Posterior cingulate gyrus (tissue), 11 donors: ENCODE data around the gene ATM.

Source experiments
- DNase-seq, 10 donors: peaks; one replicate each; pipeline versions ENCODE4 v3.0.0 to v3.0.0-alpha.2; 2020 to 2021; ENCODE audit warnings: mixed read lengths in 3 of 10
- intact Hi-C: fragments of 100-400 bp; cut with DNase I; formaldehyde crosslinking; loops from one replicate; pipeline ENCODE4 v1.15.1; 2023

The ATM gene

GRCh38 chr11:108218912-108219783 lies 3.7 kb upstream of the ATM start:
- intact Hi-C loops = no loop called here
- DNase-seq = no peak

- DNase-seq = no peak
- intact Hi-C loops = loop anchor here (5.0 kb wide), 3 partner anchors 99 to 441 kb away; partner anchors contain the start of gene ACAT1
These were observed 2.0 kb upstream of the ATM start for GRCh38 chr11:108220721-108221336.

- DNase-seq = no peak
- intact Hi-C loops = loop anchor here (5.0 kb wide), 3 partner anchors 99 to 441 kb away; partner anchors contain the start of gene ACAT1
These were observed 1.5 kb upstream of the ATM start for GRCh38 chr11:108221371-108221770.

GRCh38 chr11:108221911-108222573 lies 825 bp upstream of the ATM start:
- DNase-seq = peak in 2 of 10 donors; percentile 5 to 72
- intact Hi-C loops = loop anchor here (5.0 kb wide), 3 partner anchors 100 to 440 kb away; partner anchors contain the start of gene ACAT1

GRCh38 chr11:108223348-108224149 lies 682 bp downstream of the ATM start:
- peak in 2 of 10 donors; percentile 4 to 17 for DNase-seq
- intact Hi-C loops = loop anchor here (1.0 to 5.0 kb wide), 4 partner anchors 101 to 439 kb away; partner anchors contain the start of gene ACAT1

GRCh38 chr11:108224366-108224765 lies 1.5 kb downstream of the ATM start:
- intact Hi-C loops = loop anchor here (1.0 to 5.0 kb wide), 4 partner anchors 102 to 438 kb away; partner anchors contain the start of gene ACAT1
- DNase-seq = no peak

- intact Hi-C loops = loop anchor here (1.0 to 5.0 kb wide), 4 partner anchors 103 to 437 kb away; partner anchors contain the start of gene ACAT1
- DNase-seq = peak in 1 of 10 donors; percentile 57
These were observed 2.3 kb downstream of the ATM start for GRCh38 chr11:108224911-108225786.

- DNase-seq = no peak
- intact Hi-C loops = no loop called here
These were observed 3.2 kb downstream of the ATM start for GRCh38 chr11:108226036-108226435.

- intact Hi-C loops = no loop called here
- DNase-seq = no peak
These were observed 5.4 kb downstream of the ATM start for GRCh38 chr11:108228251-108228650.

- DNase-seq = peak in 1 of 10 donors; percentile 25
- intact Hi-C loops = no loop called here
These were observed 10.5 kb downstream of the ATM start for GRCh38 chr11:108233277-108233945.

- DNase-seq = no peak
- intact Hi-C loops = no loop called here
These were observed 12.3 kb downstream of the ATM start for GRCh38 chr11:108235192-108235591.

GRCh38 chr11:108235633-108236032 lies 12.8 kb downstream of the ATM start:
- intact Hi-C loops = no loop called here
- DNase-seq = no peak

- intact Hi-C loops = no loop called here
- DNase-seq = no peak
These were observed 14.2 kb downstream of the ATM start for GRCh38 chr11:108237058-108237481.

GRCh38 chr11:108239076-108239475 lies 16.2 kb downstream of the ATM start:
- intact Hi-C loops = no loop called here
- DNase-seq = no peak

- DNase-seq = no peak
- intact Hi-C loops = no loop called here
These were observed 18.6 kb downstream of the ATM start for GRCh38 chr11:108241330-108242037.

GRCh38 chr11:108242422-108242821 lies 19.6 kb downstream of the ATM start:
- DNase-seq = no peak
- intact Hi-C loops = no loop called here

GRCh38 chr11:108246308-108246707 lies 23.4 kb downstream of the ATM start:
- intact Hi-C loops = no loop called here

GRCh38 chr11:108246885-108247284 lies 24.0 kb downstream of the ATM start:
- no peak for DNase-seq
- intact Hi-C loops = no loop called here

More at GRCh38 chr11:108246308-108246707, 23.4 kb downstream of the ATM start:
- no peak for DNase-seq
